B cell (primary cell): Measurements from ENCODE around the gene MIPEP. TPM values are rescaled to one million over a fixed set of nuclear protein-coding genes. Genes with fewer than 3 reads are reported as not detected.

Experiments
- ATAC-seq: fragments of 200-7000 bp; cut with Tn5 transposase; one replicate; pipeline ENCODE4 v1.10.0; 2021; ENCODE audit warnings: low read depth, mild to moderate bottlenecking, moderate number of reproducible peaks, moderate library complexity
- CTCF ChIA-PET: fragments of 350-600 bp; sonication (Branson Sonifier 250); formaldehyde crosslinking; loops from one replicate; lab custom pipeline; 2021; ENCODE audit warnings: antibody characterized with exemption, inconsistent platforms; lab: Charles Lee
- POLR2A ChIA-PET: fragments of 350-600 bp; sonication (Branson Sonifier 250); formaldehyde crosslinking; loops from one replicate; lab custom pipeline; 2021; ENCODE audit warnings: antibody characterized with exemption; lab: Charles Lee
- DNase-seq: peaks from one replicate; pipeline ENCODE4 v3.0.0; 2013
- H2AFZ ChIP-seq: 2 replicates; pipeline ENCODE4 v1.6.1; 2012; ENCODE audit warnings: mild to moderate bottlenecking, low read depth, low read length; ENCODE audit not compliant: insufficient read depth, poor library complexity, severe bottlenecking
- H3K27ac ChIP-seq, 2 donors: 1 replicate in 1 of 2; 2 replicates in 1 of 2; pipeline ENCODE4 v1.5.1; 2012 to 2013; ENCODE audit warnings: low read length in 2 of 2, mild to moderate bottlenecking in 2 of 2, moderate library complexity in 1 of 2
- H3K27me3 ChIP-seq, 4 experiments: fragments of 200-600 bp in 1 of 4; sonication (generic) in 1 of 4; replicated peaks in 1 of 4; 1 replicate in 2 of 4; 2 replicates in 2 of 4; pipeline versions ENCODE4 v1.6.1 to v1.7.0; 2013 to 2016; ENCODE audit warnings: low read length in 3 of 4, mild to moderate bottlenecking in 2 of 4, mixed read lengths in 1 of 4, moderate library complexity in 1 of 4; ENCODE audit not compliant: insufficient read depth in 4 of 4, control insufficient read depth in 3 of 4; ENCODE audit errors: control extremely low read depth in 1 of 4
- H3K36me3 ChIP-seq, 2 experiments: replicated peaks in 1 of 2; 1 replicate in 1 of 2; 2 replicates in 1 of 2; pipeline versions ENCODE4 v1.6.1 to v1.7.1; 2013; ENCODE audit warnings: low read length in 1 of 2; ENCODE audit not compliant: insufficient read depth in 2 of 2, control insufficient read depth in 1 of 2; ENCODE audit errors: control extremely low read depth in 1 of 2, extremely low read depth in 1 of 2
- H3K4me1 ChIP-seq, 2 donors: fragments of 200-600 bp in 1 of 2; sonication (generic) in 1 of 2; 1 replicate in 1 of 2; 2 replicates in 1 of 2; pipeline versions ENCODE4 v1.5.1 to v1.6.1; 2013 to 2017; ENCODE audit warnings: low read length in 2 of 2; ENCODE audit not compliant: control insufficient read depth in 2 of 2, insufficient read depth in 2 of 2
- H3K4me2 ChIP-seq: replicated peaks from 2 replicates; pipeline ENCODE3; 2012; ENCODE audit warnings: mild to moderate bottlenecking, low read depth, low read length; ENCODE audit not compliant: poor library complexity, severe bottlenecking
- H3K4me3 ChIP-seq, 5 experiments: fragments of 200-600 bp in 1 of 5; sonication (generic) in 1 of 5; 1 replicate in 3 of 5; 2 replicates in 2 of 5; pipeline versions ENCODE4 v1.5.1 to v1.7.0; 2011 to 2016; ENCODE audit warnings: low read length in 4 of 5, mild to moderate bottlenecking in 4 of 5, low read depth in 2 of 5, control low read depth in 1 of 5, moderate library complexity in 1 of 5; ENCODE audit not compliant: insufficient read depth in 1 of 5; ENCODE audit errors: control extremely low read depth in 1 of 5, extremely low read depth in 1 of 5
- H3K79me2 ChIP-seq: fragments of 200-600 bp; sonication (generic); one replicate; pipeline ENCODE4 v1.6.0; 2016; ENCODE audit warnings: low read length; ENCODE audit not compliant: control insufficient read depth, insufficient read depth
- H3K9ac ChIP-seq: fragments of 200-600 bp; sonication (generic); 2 replicates; pipeline ENCODE4 v1.6.1; 2017; ENCODE audit warnings: mild to moderate bottlenecking, low read length, moderate library complexity
- H3K9me3 ChIP-seq, 3 donors: one replicate each; pipeline versions ENCODE4 v1.6.1 to v1.7.1; 2013; ENCODE audit warnings: low read length in 2 of 3; ENCODE audit not compliant: control insufficient read depth in 2 of 3, insufficient read depth in 1 of 3; ENCODE audit errors: control extremely low read depth in 1 of 3
- H4K20me1 ChIP-seq: 2 replicates; pipeline ENCODE4 v1.6.0; 2012; ENCODE audit warnings: mild to moderate bottlenecking, low read length; ENCODE audit not compliant: insufficient read depth, control insufficient read depth, poor library complexity, severe bottlenecking
- H3K27ac Mint-ChIP-seq: one replicate; pipeline ENCODE4 v1.8.0; 2021; ENCODE audit warnings: mixed read lengths
- H3K27me3 Mint-ChIP-seq: one replicate; pipeline ENCODE4 v1.8.0; 2021; ENCODE audit warnings: mixed read lengths
- H3K4me1 Mint-ChIP-seq: one replicate; pipeline ENCODE4 v1.8.0; 2021; ENCODE audit warnings: mixed read lengths
- H3K4me3 Mint-ChIP-seq: one replicate; pipeline ENCODE4 v1.8.0; 2021; ENCODE audit warnings: mixed read lengths
- H3K9me3 Mint-ChIP-seq: one replicate; pipeline ENCODE4 v1.8.0; 2022; ENCODE audit warnings: mixed read lengths; ENCODE audit not compliant: insufficient read depth
- CTCF ChIP-seq: fragments of 200-600 bp; IDR thresholded peaks from one replicate; pipeline ENCODE4 v1.8.0; 2022; ENCODE audit warnings: antibody characterized with exemption, mild to moderate bottlenecking
- EZH2 ChIP-seq: IDR thresholded peaks from 2 replicates; pipeline ENCODE4 v1.6.1; 2012; ENCODE audit warnings: borderline replicate concordance, low read depth, mild to moderate bottlenecking, moderate library complexity, low read length; ENCODE audit not compliant: insufficient read depth, poor library complexity, severe bottlenecking
- WGBS: methylation state at CpG from one replicate; pipeline ENCODE4 v1.1.5; 2013; ENCODE audit warnings: missing lambda C conversion rate; ENCODE audit not compliant: insufficient coverage; 5-methylcytosine and 5-hydroxymethylcytosine counted together
- intact Hi-C: fragments of 100-400 bp; cut with micrococcal nuclease; formaldehyde crosslinking; loops from one replicate; pipeline ENCODE4 v1.10.0; 2022
- polyA plus RNA-seq: library from polyadenylated mRNA; depleted of rRNA; stranded (reverse); fragments of >200 nt; gene quantifications from 2 replicates; pipeline ENCODE4 v1.2.3, GENCODE V29; 2012
- total RNA-seq, 2 donors: library from RNA; stranded (reverse); fragments of 120-200 nt in 1 of 2; gene quantifications; 1 replicate in 1 of 2; 2 replicates in 1 of 2; pipeline versions ENCODE4 v1.2.3 to v1.2.4, GENCODE V29; 2013 to 2022

Gene MIPEP
- total and polyA plus RNA-seq, 2 donors (not counting 1 experiment from before 2014, with no cell fraction given) = 6.2 to 16.9 TPM

- no peak overlapping the region for H3K27ac Mint-ChIP-seq
- no peak overlapping the region for H2AFZ ChIP-seq
- peaks cover 4 to 6% of the 10 kb centered on the region in 2 donors for H3K4me1 ChIP-seq
- intact Hi-C loops = no loop called here
- WGBS = no CpG with 5 or more reads among the region's 2 CpGs
- H3K9me3 Mint-ChIP-seq = no peaks in the 10 kb centered on the region
- no peaks in the 10 kb centered on the region for H3K27me3 ChIP-seq
- no peak for ATAC-seq
- H3K27me3 Mint-ChIP-seq = no peaks in the 10 kb centered on the region
- TF ChIP-seq CTCF (no peak), EZH2 (no peak)
- H3K4me3 Mint-ChIP-seq = no peak overlapping the region
- ChIA-PET POLR2A (no interaction called here), CTCF (interaction anchor here (0.7 to 1.6 kb wide), 3 partner anchors 8 to 454 kb away, joined by 3 to 5 read pairs (median 3); no protein-coding TSS in a partner anchor)
- H3K9me3 ChIP-seq = no peaks in the 10 kb centered on the region
- H3K4me2 ChIP-seq = no peak overlapping the region
- H3K36me3 ChIP-seq = peaks cover 0 to 7% of the 10 kb centered on the region in 2 experiments
- no peak for DNase-seq
- H3K4me3 ChIP-seq = no peak overlapping the region
- no peak overlapping the region for H3K27ac ChIP-seq
- H3K4me1 Mint-ChIP-seq = peaks cover 9% of the 10 kb centered on the region
- no peak overlapping the region for H3K9ac ChIP-seq
- H3K79me2 ChIP-seq = no peaks in the 10 kb centered on the region
- no peaks in the 10 kb centered on the region for H4K20me1 ChIP-seq
Observed at GRCh38 chr13:23861310-23861709, 27.9 kb downstream of the MIPEP start.

GRCh38 chr13:23859904-23860303 is 29.3 kb downstream of the MIPEP start:
- 100% methylated on average over 1 of the region's 2 CpGs for WGBS
- ChIA-PET POLR2A (no interaction called here), CTCF (interaction anchor here (1.6 to 1.7 kb wide), 2 partner anchors 9 to 393 kb away, joined by 3 to 5 read pairs; no protein-coding TSS in a partner anchor)
- H3K27me3 ChIP-seq = no peaks in the 10 kb centered on the region
- H3K27ac ChIP-seq = no peak overlapping the region
- Mint-ChIP-seq H3K9me3 (no peaks in the 10 kb centered on the region), H3K4me1 (peaks cover 9% of the 10 kb centered on the region), H3K4me3 (no peak overlapping the region), H3K27ac (no peak overlapping the region), H3K27me3 (no peaks in the 10 kb centered on the region)
- H4K20me1 ChIP-seq = no peaks in the 10 kb centered on the region
- H3K4me1 ChIP-seq = peaks cover 0 to 5% of the 10 kb centered on the region in 2 donors
- no peaks in the 10 kb centered on the region for H3K9me3 ChIP-seq
- H3K36me3 ChIP-seq = peaks cover 0 to 7% of the 10 kb centered on the region in 2 experiments
- no peak overlapping the region for H2AFZ ChIP-seq
- intact Hi-C loops = no loop called here
- no peaks in the 10 kb centered on the region for H3K79me2 ChIP-seq
- H3K4me2 ChIP-seq = no peak overlapping the region
- no peak overlapping the region for H3K9ac ChIP-seq
- TF ChIP-seq EZH2 (no peak), CTCF (no peak)
- ATAC-seq = no peak
- no peak for DNase-seq
- no peak overlapping the region for H3K4me3 ChIP-seq
